Caco-2 (cell line): ENCODE data around the gene FOXO3. TPM values are rescaled to one million over a fixed set of nuclear protein-coding genes. Genes with fewer than 3 reads are reported as not detected.

ENCODE experiments used
- BruUV-seq: library from RNA; stranded (reverse); fragments of 400-500 nt; replicated peaks from 2 replicates; lab custom pipeline; 2021; lab: Mats Ljungman, UMichigan
- CTCF ChIA-PET: fragments of 300-600 bp; sonication (Branson Sonifier 250); formaldehyde crosslinking; loops from one replicate; lab custom pipeline; 2022; ENCODE audit warnings: antibody characterized with exemption; lab: Charles Lee
- POLR2A ChIA-PET: fragments of 300-600 bp; sonication (Branson Sonifier 250); formaldehyde crosslinking; loops from one replicate; lab custom pipeline; 2022; ENCODE audit warnings: antibody characterized with exemption; lab: Charles Lee
- DNase-seq, 2 experiments: peaks; one replicate each; pipeline versions ENCODE4 v3.0.0 to v3.0.0-alpha.2; 2020 to 2022
- H3K27me3 ChIP-seq: replicated peaks from 2 replicates; pipeline ENCODE4 v1.6.0; 2011; ENCODE audit warnings: low read length; ENCODE audit not compliant: control insufficient read depth, insufficient read depth
- H3K36me3 ChIP-seq: 2 replicates; pipeline ENCODE4 v1.5.1; 2011; ENCODE audit warnings: low read length; ENCODE audit not compliant: control insufficient read depth, insufficient read depth
- H3K4me1 ChIP-seq: fragments of 250-450 bp; sonication (Bioruptor Pico); 2 replicates; pipeline ENCODE4 v1.5.1; 2020; ENCODE audit warnings: mild to moderate bottlenecking
- H3K4me3 ChIP-seq: 2 replicates; pipeline ENCODE4 v1.5.1; 2011; ENCODE audit warnings: low read depth, mild to moderate bottlenecking, control low read depth, low read length
- H3K9me3 ChIP-seq: fragments of 250-450 bp; sonication (Bioruptor Pico); 2 replicates; pipeline ENCODE4 v1.5.1; 2020; ENCODE audit warnings: mild to moderate bottlenecking, moderate library complexity
- H3K27ac Mint-ChIP-seq: one replicate; pipeline ENCODE4 v1.8.0; 2022; ENCODE audit warnings: mixed read lengths; ENCODE audit not compliant: unreplicated experiment
- H3K27me3 Mint-ChIP-seq: one replicate; pipeline ENCODE4 v1.8.0; 2022; ENCODE audit warnings: mixed read lengths; ENCODE audit not compliant: insufficient read depth, unreplicated experiment
- H3K36me3 Mint-ChIP-seq: one replicate; pipeline ENCODE4 v1.8.0; 2022; ENCODE audit warnings: mild to moderate bottlenecking, mixed read lengths; ENCODE audit not compliant: insufficient read depth, unreplicated experiment
- H3K4me1 Mint-ChIP-seq: one replicate; pipeline ENCODE4 v1.8.0; 2022; ENCODE audit warnings: low read depth, mixed read lengths; ENCODE audit not compliant: unreplicated experiment
- H3K4me3 Mint-ChIP-seq: one replicate; pipeline ENCODE4 v1.8.0; 2022; ENCODE audit warnings: mild to moderate bottlenecking, moderate library complexity, mixed read lengths; ENCODE audit not compliant: unreplicated experiment
- H3K9me3 Mint-ChIP-seq: one replicate; pipeline ENCODE4 v1.8.0; 2022; ENCODE audit warnings: mixed read lengths; ENCODE audit not compliant: unreplicated experiment
- CTCF ChIP-seq, 2 experiments: fragments of 200-600 bp in 1 of 2; IDR thresholded peaks; 1 replicate in 1 of 2; 2 replicates in 1 of 2; pipeline versions ENCODE4 v1.5.1 to v1.8.0; 2011 to 2022; ENCODE audit warnings: antibody characterized with exemption in 1 of 2, control low read depth in 1 of 2, inconsistent platforms in 1 of 2, low read depth in 1 of 2, low read length in 1 of 2, mild to moderate bottlenecking in 1 of 2, moderate library complexity in 1 of 2; ENCODE audit not compliant: insufficient read depth in 1 of 2, severe bottlenecking in 1 of 2, unreplicated experiment in 1 of 2
- intact Hi-C: fragments of 100-400 bp; cut with micrococcal nuclease; formaldehyde crosslinking; loops from one replicate; pipeline ENCODE4 v1.10.0; 2022; ENCODE audit not compliant: unreplicated experiment
- total RNA-seq: library from RNA; stranded (reverse); gene quantifications from 2 replicates; pipeline ENCODE4 v1.2.3, GENCODE V29; 2022

The FOXO3 gene
- total RNA-seq, 1 experiment from 2014 or later: 34.3 TPM

- H3K36me3 ChIP-seq: peaks cover 2% of the 10 kb centered on the region; the same call in 1 of the 2 replicates
- no peaks in the 10 kb centered on the region for H3K27me3 ChIP-seq
- Mint-ChIP-seq H3K27me3 (no peaks in the 10 kb centered on the region), H3K4me3 (no peak overlapping the region), H3K9me3 (no peaks in the 10 kb centered on the region), H3K4me1 (peaks cover 5% of the 10 kb centered on the region), H3K27ac (no peak overlapping the region), H3K36me3 (peaks cover 35% of the 10 kb centered on the region)
- ChIA-PET CTCF (interaction anchor here (0.6 kb wide), 1 partner anchor 37 kb away, joined by 3 read pairs; no protein-coding TSS in a partner anchor), POLR2A (no interaction called here)
- no peaks in the 10 kb centered on the region for H3K9me3 ChIP-seq
- no TSS peak for BruUV-seq
- no peak for TF ChIP-seq CTCF (IDR thresholded peaks at IDR 0.05; ENCODE audit: insufficient read depth in 1 of 2, low read depth in 1 of 2, low read length in 1 of 2, severe bottlenecking in 1 of 2, unreplicated experiment in 1 of 2)
- intact Hi-C loops: no loop called here
- DNase-seq: no peak
- no peak overlapping the region for H3K4me3 ChIP-seq
- H3K4me1 ChIP-seq: no peaks in the 10 kb centered on the region
These were observed 9.8 kb downstream of the FOXO3 start for GRCh38 chr6:108570517-108570916.

GRCh38 chr6:108574457-108575141 is 13.9 kb downstream of the FOXO3 start:
- no peak for DNase-seq
- H3K27ac Mint-ChIP-seq: no peak overlapping the region
- Histone ChIP-seq H3K9me3 (no peaks in the 10 kb centered on the region), H3K27me3 (no peaks in the 10 kb centered on the region), H3K4me3 (no peak overlapping the region), H3K4me1 (peaks cover 17% of the 10 kb centered on the region), H3K36me3 (no peaks in the 10 kb centered on the region)
- TF ChIP-seq CTCF (IDR thresholded peaks at IDR 0.05; ENCODE audit: insufficient read depth in 1 of 2, low read depth in 1 of 2, low read length in 1 of 2, severe bottlenecking in 1 of 2, unreplicated experiment in 1 of 2): no peak
- H3K4me3 Mint-ChIP-seq: no peak overlapping the region
- no TSS peak for BruUV-seq
- no peaks in the 10 kb centered on the region for H3K9me3 Mint-ChIP-seq
- intact Hi-C loops: no loop called here
- ChIA-PET POLR2A (no interaction called here), CTCF (no interaction called here)
- H3K36me3 Mint-ChIP-seq: peaks cover 42% of the 10 kb centered on the region
- H3K4me1 Mint-ChIP-seq: peaks cover 10% of the 10 kb centered on the region
- H3K27me3 Mint-ChIP-seq: no peaks in the 10 kb centered on the region

- no peaks in the 10 kb centered on the region for H3K36me3 ChIP-seq
- H3K4me1 Mint-ChIP-seq: peaks cover 13% of the 10 kb centered on the region
- DNase-seq: no peak
- BruUV-seq: no TSS peak
- POLR2A ChIA-PET: no interaction called here
- no peaks in the 10 kb centered on the region for H3K9me3 ChIP-seq
- H3K9me3 Mint-ChIP-seq: no peaks in the 10 kb centered on the region
- CTCF ChIA-PET: no interaction called here
- H3K27me3 ChIP-seq: no peaks in the 10 kb centered on the region
- H3K27me3 Mint-ChIP-seq: no peaks in the 10 kb centered on the region
- no peak overlapping the region for H3K4me3 ChIP-seq
- no peak overlapping the region for H3K27ac Mint-ChIP-seq
- TF ChIP-seq CTCF (IDR thresholded peaks at IDR 0.05; ENCODE audit: insufficient read depth in 1 of 2, low read depth in 1 of 2, low read length in 1 of 2, severe bottlenecking in 1 of 2, unreplicated experiment in 1 of 2): no peak
- peaks cover 17% of the 10 kb centered on the region for H3K4me1 ChIP-seq
- intact Hi-C loops: no loop called here
- H3K36me3 Mint-ChIP-seq: peaks cover 38% of the 10 kb centered on the region
- no peak overlapping the region for H3K4me3 Mint-ChIP-seq
These were observed 15.3 kb downstream of the FOXO3 start for GRCh38 chr6:108575905-108576494.
